ENCODE results near the gene LIPG. TPM values are rescaled to one million over a fixed set of nuclear protein-coding genes. Genes with fewer than 3 reads are reported as not detected.

LIPG gene
- total RNA-seq, 6 experiments from 2014 or later: not detected

DNA sequence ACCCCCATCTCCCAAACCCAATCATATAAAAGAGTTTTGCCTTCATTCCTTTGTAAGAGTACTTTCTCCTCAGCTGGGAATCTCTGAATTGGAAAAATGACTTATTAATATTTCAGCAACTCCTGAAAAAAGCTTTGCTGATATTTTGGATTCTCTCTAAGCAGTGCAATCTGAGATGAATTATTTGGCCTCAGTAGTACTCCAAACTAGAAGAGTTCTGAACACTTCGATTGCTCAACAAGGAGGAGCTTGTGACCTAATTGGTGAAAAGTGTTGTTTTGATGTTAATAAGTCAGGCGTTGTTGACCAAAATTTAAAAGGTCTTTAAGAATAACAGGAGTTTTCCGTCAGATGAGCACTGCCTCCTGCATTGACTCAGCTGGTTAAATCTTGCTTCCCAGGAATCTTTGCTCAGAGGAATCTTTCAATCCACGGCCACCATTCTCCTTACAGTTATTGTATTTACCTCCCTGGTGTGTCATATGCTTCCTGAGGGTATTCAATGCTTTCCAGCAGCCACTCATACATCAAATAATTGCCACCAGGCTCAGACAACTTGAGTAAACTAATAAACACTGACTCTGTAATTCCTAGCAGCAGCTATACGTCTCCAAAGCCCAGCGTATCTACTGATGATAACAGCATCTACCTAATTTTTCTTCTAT is 24.5 kb upstream of the LIPG start:
- H3K27ac Mint-ChIP-seq: no peak overlapping the region
- H3K36me3 Mint-ChIP-seq (ENCODE audit: low read depth): no peaks in the 10 kb centered on the region
- DNase-seq: no peak
- H3K4me3 Mint-ChIP-seq: no peak overlapping the region
- H3K9me3 Mint-ChIP-seq: no peaks in the 10 kb centered on the region
- no peak for TF ChIP-seq CTCF (IDR thresholded peaks at IDR 0.05)
- H3K4me1 Mint-ChIP-seq (ENCODE audit: low read depth): no peaks in the 10 kb centered on the region
- peaks cover 15% of the 10 kb centered on the region; the same call in 1 of the 2 replicates for H3K27me3 Mint-ChIP-seq (ENCODE audit: insufficient read depth)

DNA sequence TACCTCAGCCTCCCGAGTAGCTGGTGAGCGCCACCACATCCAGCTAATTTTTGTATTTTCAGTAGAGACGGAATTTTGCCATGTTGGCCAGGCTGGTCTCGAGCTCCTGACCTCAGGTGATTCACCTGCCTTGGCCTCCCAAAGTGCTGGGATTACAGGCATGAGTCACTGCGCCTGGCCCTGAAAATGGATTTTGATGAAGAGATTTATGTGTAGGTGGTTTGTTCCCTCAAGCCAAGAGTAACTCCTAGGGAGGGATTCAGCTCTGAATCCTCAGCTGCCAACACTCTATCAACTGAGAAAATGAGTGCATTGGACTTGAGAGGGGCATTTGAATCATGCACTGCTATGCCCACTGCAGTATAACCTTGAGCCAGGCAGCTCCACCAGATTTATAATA is 17.5 kb upstream of the LIPG start:
- no peak for DNase-seq
- H3K27me3 Mint-ChIP-seq (ENCODE audit: insufficient read depth): peaks cover 8% of the 10 kb centered on the region
- no peaks in the 10 kb centered on the region for H3K9me3 Mint-ChIP-seq
- no peak for TF ChIP-seq CTCF (IDR thresholded peaks at IDR 0.05)
- peaks cover 16% of the 10 kb centered on the region; the same call in 1 of the 2 replicates for H3K4me1 Mint-ChIP-seq (ENCODE audit: low read depth)
- no peaks in the 10 kb centered on the region for H3K36me3 Mint-ChIP-seq (ENCODE audit: low read depth)
- H3K4me3 Mint-ChIP-seq: no peak overlapping the region
- H3K27ac Mint-ChIP-seq: no peak overlapping the region

GRCh38 chr18:49546278-49546677 is 15.6 kb upstream of the LIPG start:
- H3K27me3 Mint-ChIP-seq (ENCODE audit: insufficient read depth): peaks cover 5% of the 10 kb centered on the region
- H3K36me3 Mint-ChIP-seq (ENCODE audit: low read depth): no peaks in the 10 kb centered on the region
- no peak overlapping the region for H3K27ac Mint-ChIP-seq
- no peak for DNase-seq
- peaks cover 16% of the 10 kb centered on the region; the same call in 1 of the 2 replicates for H3K4me1 Mint-ChIP-seq (ENCODE audit: low read depth)
- TF ChIP-seq CTCF (IDR thresholded peaks at IDR 0.05): no peak
- H3K4me3 Mint-ChIP-seq: no peak overlapping the region
- H3K9me3 Mint-ChIP-seq: no peaks in the 10 kb centered on the region

DNA sequence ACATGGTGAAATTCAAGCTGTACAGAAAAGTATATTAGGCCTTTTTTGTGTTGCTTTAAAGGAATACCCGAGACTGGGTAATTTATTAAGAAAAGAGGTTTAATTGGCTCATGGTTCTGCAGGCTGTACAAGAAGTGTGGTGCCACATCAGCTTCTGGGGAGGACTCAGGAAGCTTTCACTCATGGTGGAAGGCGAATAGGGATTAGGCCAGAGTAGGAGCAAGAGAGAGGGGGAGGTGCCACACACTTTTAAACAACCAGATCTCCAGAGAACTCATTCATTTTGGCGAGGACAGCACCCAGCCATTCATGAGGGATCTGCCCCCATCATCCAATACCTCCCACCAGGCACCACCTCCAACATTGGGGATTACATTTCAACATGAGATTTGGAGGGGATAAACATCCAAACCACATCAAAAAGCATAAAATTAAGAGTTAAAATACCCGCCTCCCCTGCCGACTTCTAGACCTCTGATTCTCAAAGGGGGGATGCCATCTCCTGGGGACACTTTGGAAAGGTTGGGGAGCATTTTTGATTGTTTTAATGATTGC is 15.1 kb upstream of the LIPG start:
- Mint-ChIP-seq H3K27ac (no peak overlapping the region), H3K4me3 (no peak overlapping the region), H3K9me3 (no peaks in the 10 kb centered on the region), H3K27me3 (ENCODE audit: insufficient read depth) (peaks cover 7% of the 10 kb centered on the region), H3K4me1 (ENCODE audit: low read depth) (peaks cover 16% of the 10 kb centered on the region; the same call in 1 of the 2 replicates), H3K36me3 (ENCODE audit: low read depth) (no peaks in the 10 kb centered on the region)
- no peak for TF ChIP-seq CTCF (IDR thresholded peaks at IDR 0.05)
- DNase-seq: no peak

DNA sequence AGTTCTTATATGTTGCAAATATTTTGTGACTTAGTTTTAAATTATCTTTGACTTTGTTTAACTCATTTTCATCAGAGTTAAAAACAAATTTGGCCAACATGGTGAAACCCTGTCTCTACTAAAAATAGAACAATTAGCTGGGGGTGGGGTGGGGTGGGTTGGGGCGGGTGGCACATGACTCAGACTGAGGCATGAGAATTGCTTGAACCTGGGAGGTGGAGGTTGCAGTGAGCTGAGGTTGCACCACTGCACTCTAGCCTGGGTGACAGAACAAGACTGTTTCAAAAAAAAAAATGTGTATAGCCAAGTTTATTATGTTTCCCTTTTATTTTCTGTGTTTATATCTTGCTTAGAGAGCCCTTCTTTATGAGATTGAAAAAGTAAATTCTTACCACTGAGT is 14.2 kb upstream of the LIPG start:
- no peak overlapping the region for H3K27ac Mint-ChIP-seq
- TF ChIP-seq CTCF (IDR thresholded peaks at IDR 0.05): no peak

More for the DNA sequence above, 14.2 kb upstream of the LIPG start:
- Mint-ChIP-seq H3K9me3 (no peaks in the 10 kb centered on the region), H3K4me3 (no peak overlapping the region), H3K27me3 (ENCODE audit: insufficient read depth) (peaks cover 10% of the 10 kb centered on the region), H3K4me1 (ENCODE audit: low read depth) (peaks cover 16% of the 10 kb centered on the region; the same call in 1 of the 2 replicates), H3K36me3 (ENCODE audit: low read depth) (no peaks in the 10 kb centered on the region)
- no peak for DNase-seq
